GM18867 (cell line): Measurements from ENCODE around the gene PEPD.

ENCODE experiments used
- ATAC-seq: cut with Tn5 transposase; IDR thresholded peaks from one replicate; pipeline ENCODE4 v1.9.1; 2021; ENCODE audit warnings: mild to moderate bottlenecking, moderate library complexity; ENCODE audit not compliant: unreplicated experiment

Gene PEPD

GRCh38 chr19:33512580-33513137 lies 8.9 kb downstream of the PEPD start:
- ATAC-seq = no peak

- ATAC-seq = no peak
These were observed 9.6 kb downstream of the PEPD start for GRCh38 chr19:33512021-33512420.

GRCh38 chr19:33511346-33511745 lies 10.2 kb downstream of the PEPD start:
- ATAC-seq = no peak

- no peak for ATAC-seq
These were observed 11.0 kb downstream of the PEPD start for GRCh38 chr19:33510462-33511194.

GRCh38 chr19:33509774-33510173 lies 11.8 kb downstream of the PEPD start:
- ATAC-seq = no peak

- ATAC-seq = no peak
These were observed 12.5 kb downstream of the PEPD start for GRCh38 chr19:33508941-33509614.

- ATAC-seq = no peak
These were observed 13.2 kb downstream of the PEPD start for GRCh38 chr19:33508431-33508830.

- no peak for ATAC-seq
These were observed 13.6 kb downstream of the PEPD start for GRCh38 chr19:33508009-33508408.

GRCh38 chr19:33507021-33507956 lies 14.3 kb downstream of the PEPD start:
- ATAC-seq = no peak

GRCh38 chr19:33506498-33506897 lies 15.1 kb downstream of the PEPD start:
- no peak for ATAC-seq

- no peak for ATAC-seq
These were observed 15.8 kb downstream of the PEPD start for GRCh38 chr19:33505823-33506222.

- ATAC-seq = no peak
These were observed 16.4 kb downstream of the PEPD start for GRCh38 chr19:33505148-33505547.

- ATAC-seq = no peak
These were observed 17.5 kb downstream of the PEPD start for GRCh38 chr19:33504058-33504444.

GRCh38 chr19:33503433-33504057 lies 18.0 kb downstream of the PEPD start:
- no peak for ATAC-seq

GRCh38 chr19:33503030-33503429 lies 18.6 kb downstream of the PEPD start:
- no peak for ATAC-seq

- no peak for ATAC-seq
These were observed 19.1 kb downstream of the PEPD start for GRCh38 chr19:33502521-33502920.

- no peak for ATAC-seq
These were observed 19.8 kb downstream of the PEPD start for GRCh38 chr19:33501693-33502356.

GRCh38 chr19:33500991-33501390 lies 20.6 kb downstream of the PEPD start:
- no peak for ATAC-seq

- no peak for ATAC-seq
These were observed 21.0 kb downstream of the PEPD start for GRCh38 chr19:33500586-33500985.
